H1 (cell line): ENCODE results near the gene MRPS9. TPM values are rescaled to one million over a fixed set of nuclear protein-coding genes. Genes with fewer than 3 reads are reported as not detected.

Experiments
- CTCF ChIA-PET: fragments of 300-600 bp; sonication (Branson Sonifier 250); formaldehyde crosslinking; loops from one replicate; lab custom pipeline; 2021; ENCODE audit not compliant: partially characterized antibody; lab: Charles Lee
- POLR2A ChIA-PET: fragments of 300-600 bp; sonication (Branson Sonifier 250); formaldehyde crosslinking; loops from one replicate; lab custom pipeline; 2021; ENCODE audit warnings: inconsistent platforms; ENCODE audit not compliant: partially characterized antibody; lab: Charles Lee
- DNase-seq, 2 experiments: peaks; one replicate each; pipeline versions ENCODE4 v3.0.0 to v3.0.0-alpha.2; 2010 to 2022; ENCODE audit warnings: low spot score in 2 of 2, low read depth in 1 of 2, mixed read lengths in 1 of 2
- FAIRE-seq: peaks from 2 replicates; lab custom pipeline; 2011; peaks lifted over from hg19 to GRCh38; lab: Jason Lieb, UNC
- H2AFZ ChIP-seq: 2 replicates; pipeline ENCODE4 v1.8.1; 2012; ENCODE audit warnings: low read length, inconsistent platforms
- H2AK5ac ChIP-seq: 2 replicates; pipeline ENCODE4 v1.6.1; 2013; ENCODE audit warnings: low read depth, low read length
- H2BK120ac ChIP-seq: replicated peaks from 2 replicates; pipeline ENCODE3; 2013; ENCODE audit warnings: low read depth, low read length, inconsistent platforms
- H2BK12ac ChIP-seq: 2 replicates; pipeline ENCODE4 v1.6.1; 2013; ENCODE audit warnings: low read depth, low read length
- H2BK15ac ChIP-seq: 2 replicates; pipeline ENCODE4 v1.6.1; 2013; ENCODE audit warnings: low read length
- H2BK20ac ChIP-seq: 2 replicates; pipeline ENCODE4 v1.6.1; 2013; ENCODE audit warnings: low read length
- H2BK5ac ChIP-seq: 2 replicates; pipeline ENCODE4 v1.6.1; 2013; ENCODE audit warnings: low read depth, low read length
- H3K14ac ChIP-seq: 2 replicates; pipeline ENCODE4 v1.6.1; 2013; ENCODE audit warnings: inconsistent platforms; ENCODE audit not compliant: insufficient read length
- H3K18ac ChIP-seq: 2 replicates; pipeline ENCODE4 v1.6.1; 2013; ENCODE audit warnings: low read length; ENCODE audit errors: extremely low read depth
- H3K23ac ChIP-seq: 2 replicates; pipeline ENCODE4 v1.6.1; 2013; ENCODE audit warnings: inconsistent platforms; ENCODE audit not compliant: insufficient read length
- H3K23me2 ChIP-seq: 2 replicates; pipeline ENCODE4 v1.6.1; 2013; ENCODE audit warnings: low read depth, low read length
- H3K27ac ChIP-seq: 2 replicates; pipeline ENCODE4 v1.6.1; 2011; ENCODE audit warnings: low read depth, low read length, inconsistent platforms
- H3K27me3 ChIP-seq, 4 experiments: replicated peaks in 1 of 4; 1 replicate in 1 of 4; 2 replicates in 3 of 4; pipeline versions ENCODE4 v1.6.1 to v1.8.1; 2011 to 2013; ENCODE audit warnings: low read length in 3 of 4, mild to moderate bottlenecking in 3 of 4, inconsistent platforms in 2 of 4, mixed read lengths in 2 of 4, moderate library complexity in 1 of 4; ENCODE audit not compliant: control insufficient read depth in 3 of 4, insufficient read depth in 3 of 4; ENCODE audit errors: extremely low read depth in 1 of 4
- H3K36me3 ChIP-seq, 4 experiments: 2 replicates each; pipeline versions ENCODE4 v1.6.1 to v1.8.1; 2011 to 2013; ENCODE audit warnings: mild to moderate bottlenecking in 4 of 4, low read length in 3 of 4, moderate library complexity in 2 of 4, control low read depth in 1 of 4, inconsistent platforms in 1 of 4; ENCODE audit not compliant: insufficient read depth in 4 of 4, control insufficient read depth in 2 of 4
- H3K4ac ChIP-seq: replicated peaks from 2 replicates; pipeline ENCODE3; 2013; ENCODE audit warnings: low read length, low read depth, mixed read lengths, inconsistent platforms; ENCODE audit not compliant: insufficient read length
- H3K4me1 ChIP-seq, 4 experiments: replicated peaks in 1 of 4; 1 replicate in 1 of 4; 2 replicates in 3 of 4; pipeline versions ENCODE4 v1.6.1 to v1.8.1; 2011 to 2013; ENCODE audit warnings: low read length in 3 of 4, inconsistent platforms in 2 of 4, mixed read lengths in 1 of 4; ENCODE audit not compliant: insufficient read depth in 4 of 4, control insufficient read depth in 3 of 4
- H3K4me2 ChIP-seq, 2 experiments: 2 replicates each; pipeline versions ENCODE4 v1.6.1 to v1.8.1; 2011 to 2013; ENCODE audit warnings: low read depth in 2 of 2, low read length in 2 of 2, control low read depth in 1 of 2, inconsistent platforms in 1 of 2, mild to moderate bottlenecking in 1 of 2; ENCODE audit not compliant: insufficient read depth in 1 of 2
- H3K4me3 ChIP-seq, 4 experiments: fragments of 200-600, 300-600 bp in 1 of 4; sonication (generic), shearing (Covaris generic), sonication (Bioruptor Twin) in 1 of 4; 2 replicates each; pipeline versions ENCODE4 v1.5.1 to v1.8.1; 2011 to 2016; ENCODE audit warnings: low read length in 4 of 4, low read depth in 3 of 4, control low read depth in 2 of 4, inconsistent platforms in 2 of 4, mild to moderate bottlenecking in 2 of 4, mixed read lengths in 1 of 4, moderate library complexity in 1 of 4; ENCODE audit not compliant: insufficient read depth in 2 of 4; ENCODE audit errors: extremely low read depth in 1 of 4
- H3K56ac ChIP-seq: replicated peaks from 2 replicates; pipeline ENCODE3; 2013; ENCODE audit warnings: low read depth, mild to moderate bottlenecking, mixed read lengths, low read length, inconsistent platforms; ENCODE audit not compliant: insufficient read length
- H3K79me1 ChIP-seq: 2 replicates; pipeline ENCODE4 v1.6.1; 2013; ENCODE audit warnings: low read depth, low read length, control low read depth
- H3K79me2 ChIP-seq, 2 experiments: 2 replicates each; pipeline versions ENCODE4 v1.6.1 to v1.8.1; 2012 to 2013; ENCODE audit warnings: low read length in 2 of 2, mild to moderate bottlenecking in 2 of 2, inconsistent platforms in 1 of 2; ENCODE audit not compliant: insufficient read depth in 2 of 2, control insufficient read depth in 1 of 2
- H3K9ac ChIP-seq, 4 experiments: replicated peaks in 1 of 4; 1 replicate in 1 of 4; 2 replicates in 3 of 4; pipeline versions ENCODE4 v1.6.1 to v1.8.1; 2011 to 2013; ENCODE audit warnings: low read depth in 3 of 4, low read length in 3 of 4, control low read depth in 2 of 4, mild to moderate bottlenecking in 2 of 4, moderate library complexity in 2 of 4, inconsistent platforms in 1 of 4; ENCODE audit errors: extremely low read depth in 1 of 4
- H3K9me3 ChIP-seq, 2 experiments: 2 replicates each; pipeline versions ENCODE4 v1.6.1 to v1.8.1; 2012 to 2013; ENCODE audit warnings: mild to moderate bottlenecking in 2 of 2, moderate library complexity in 2 of 2, control low read depth in 1 of 2, inconsistent platforms in 1 of 2, low read depth in 1 of 2, low read length in 1 of 2, mixed read lengths in 1 of 2; ENCODE audit not compliant: insufficient read depth in 2 of 2
- H4K20me1 ChIP-seq, 2 experiments: replicated peaks in 1 of 2; 2 replicates each; pipeline versions ENCODE3 to v1.8.1; 2011 to 2013; ENCODE audit warnings: inconsistent platforms in 2 of 2, low read length in 2 of 2, mild to moderate bottlenecking in 1 of 2; ENCODE audit not compliant: insufficient read depth in 2 of 2, control insufficient read depth in 1 of 2
- H4K5ac ChIP-seq: 2 replicates; pipeline ENCODE4 v1.6.1; 2013; ENCODE audit warnings: low read length, low read depth, mixed read lengths, inconsistent platforms; ENCODE audit not compliant: insufficient read length
- H4K8ac ChIP-seq: 2 replicates; pipeline ENCODE4 v1.8.0; 2013; ENCODE audit warnings: mild to moderate bottlenecking, moderate library complexity, low read length, inconsistent platforms; ENCODE audit not compliant: insufficient read depth; ENCODE audit errors: extremely low read depth
- H4K91ac ChIP-seq: replicated peaks from 2 replicates; pipeline ENCODE3; 2013; ENCODE audit warnings: low read length, mixed read lengths, inconsistent platforms; ENCODE audit not compliant: insufficient read length
- HDAC2 ChIP-seq, 2 experiments: fragments of 300-600 bp in 1 of 2; sonication (generic) in 1 of 2; IDR thresholded peaks; 2 replicates each; pipeline ENCODE4 v1.6.1; 2011 to 2012; ENCODE audit warnings: low read depth in 2 of 2, low read length in 2 of 2, mild to moderate bottlenecking in 2 of 2, moderate library complexity in 2 of 2, borderline replicate concordance in 1 of 2, inconsistent platforms in 1 of 2
- MAFK ChIP-seq: IDR thresholded peaks from 2 replicates; pipeline ENCODE4 v1.6.1; 2012; ENCODE audit warnings: low read depth, mild to moderate bottlenecking, improper control_type of control experiment, low read length
- WGBS, 2 experiments: shearing (Covaris generic) in 1 of 2; methylation state at CpG; one replicate each; pipeline versions ENCODE4 v1.1.6 to v1.1.7; 2013 to 2015; ENCODE audit warnings: low lambda C conversion rate in 2 of 2, mixed read lengths in 2 of 2, inconsistent platforms in 1 of 2, low coverage in 1 of 2, missing lambda C conversion rate in 1 of 2; ENCODE audit not compliant: insufficient replicate concordance in 2 of 2, insufficient coverage in 1 of 2, insufficient read length in 1 of 2; ENCODE audit errors: extremely low coverage in 1 of 2, missing lambda C conversion rate in 1 of 2; 5-methylcytosine and 5-hydroxymethylcytosine counted together
- polyA plus RNA-seq, 7 experiments: library from polyadenylated mRNA; depleted of rRNA in 3 of 7; stranded (reverse) in 5 of 7; unstranded in 2 of 7; fragments of >200 nt in 5 of 7; fragments of 200-250 nt in 2 of 7; gene quantifications; 1 replicate in 5 of 7; 2 replicates in 1 of 7; 4 replicates in 1 of 7; pipeline versions ENCODE4 v1.2.1 to v1.2.3, GENCODE V29; 2011 to 2013; ENCODE audit warnings: missing spikeins in 2 of 7, mixed read lengths in 2 of 7
- total RNA-seq: library from RNA; stranded (reverse); fragmentation: NEBNext Ultra II Directional; extraction: Animal tissue kit (Norgen Biotek cat#: 25700); gene quantifications from 2 replicates; pipeline ENCODE4 v1.2.1, GENCODE V29; 2021

Gene MRPS9
- total and polyA plus RNA-seq, 2 of the 8 experiments (the other 6 are each of a cell fraction or from before 2014, with no cell fraction given): 36.2 to 71.0 TPM

GRCh38 chr2:105121434-105121833 is 83.6 kb downstream of the MRPS9 start:
- Histone ChIP-seq H4K8ac (no peak overlapping the region), H3K27me3 (no peaks in the 10 kb centered on the region), H4K5ac (no peak overlapping the region), H2BK20ac (no peak overlapping the region), H3K18ac (no peak overlapping the region), H2AFZ (no peak overlapping the region), H3K4me1 (peaks cover 0 to 6% (median 1%) of the 10 kb centered on the region in 4 experiments; a peak in 2 of 7 replicates), H3K27ac (no peak overlapping the region), H2BK5ac (no peak overlapping the region), H2BK15ac (no peak overlapping the region), H2BK12ac (no peak overlapping the region), H3K56ac (no peak overlapping the region), H3K36me3 (no peaks in the 10 kb centered on the region), H3K4ac (no peak overlapping the region), H3K14ac (no peak overlapping the region)
- no peak for DNase-seq
- TF ChIP-seq MAFK (peak; percentile 84), HDAC2 (IDR thresholded peaks at IDR 0.05; ENCODE audit: borderline replicate concordance in 1 of 2, low read depth in 2 of 2, low read length in 2 of 2) (no peak)
- TF ChIP-seq, all 59 proteins: peak for 1
- Histone ChIP-seq H3K23ac (no peak overlapping the region), H3K79me2 (no peaks in the 10 kb centered on the region), H2AK5ac (no peak overlapping the region), H3K9me3 (no peaks in the 10 kb centered on the region), H4K91ac (no peak overlapping the region), H3K23me2 (no peaks in the 10 kb centered on the region; the same call in 1 of the 2 replicates), H3K4me2 (no peak overlapping the region), H3K4me3 (no peak overlapping the region), H3K9ac (no peak overlapping the region), H4K20me1 (no peaks in the 10 kb centered on the region), H2BK120ac (no peak overlapping the region), H3K79me1 (no peaks in the 10 kb centered on the region)
- WGBS, 2 experiments: 87% methylated on average over 8 of the region's 8 CpGs; no CpG with 5 or more reads in 1 of the 2 experiments
- ChIA-PET POLR2A (no interaction called here), CTCF (interaction anchor here (2.2 to 14.4 kb wide), 2 partner anchors 96 to 115 kb away, joined by 12 to 541 read pairs; partner anchors contain the start of gene GPR45)
- no peak for FAIRE-seq
